ENCODE data around the gene YJU2. TPM values are rescaled to one million over a fixed set of nuclear protein-coding genes. Genes with fewer than 3 reads are reported as not detected.

Gene YJU2
- total RNA-seq, 1 experiment from 2014 or later, result 26.9 TPM

- no peaks in the 10 kb centered on the region for H3K9me2 ChIP-seq (ENCODE audit: insufficient read depth)
- BruUV-seq (replicated peaks), result no TSS peak
- H3K27ac ChIP-seq (ENCODE audit: low read depth, low read length), result no peak overlapping the region
- no peaks in the 10 kb centered on the region for H3K79me2 ChIP-seq (ENCODE audit: insufficient read depth, low read length)
- no peak overlapping the region for H2AFZ ChIP-seq (ENCODE audit: low read depth, low read length, poor library complexity, severe bottlenecking)
- no peak overlapping the region for H3K4me3 ChIP-seq (replicated peaks in 1 of 2; ENCODE audit: low read depth in 1 of 2, low read length in 2 of 2)
- intact Hi-C loops (cut with micrococcal nuclease), result no loop called here
- no peak overlapping the region for H3K9ac ChIP-seq (ENCODE audit: low read length)
- no peaks in the 10 kb centered on the region for H3K36me3 ChIP-seq (ENCODE audit: control insufficient read depth in 1 of 2, insufficient read depth in 2 of 2, low read length in 2 of 2)
- no peaks in the 10 kb centered on the region for H3K9me3 ChIP-seq (ENCODE audit: control insufficient read depth in 1 of 2, insufficient read depth in 1 of 2, low read depth in 1 of 2, low read length in 2 of 2)
- H4K20me1 ChIP-seq (ENCODE audit: insufficient read depth), result no peaks in the 10 kb centered on the region
- ATAC-seq, result no peak
- peaks cover 7 to 14% of the 10 kb centered on the region in 2 experiments; a peak in 3 of 4 replicates for H3K4me1 ChIP-seq (ENCODE audit: control insufficient read depth in 1 of 2, insufficient read depth in 2 of 2, low read length in 2 of 2)
- RAD21 ChIA-PET (ENCODE audit: low non-redundant PET in 1 of 2, low total read pairs in 2 of 2, uncharacterized antibody in 2 of 2, unreplicated experiment in 2 of 2), result no interaction called here
- POLR2A ChIA-PET, result no interaction called here
- CTCF ChIA-PET, result no interaction called here
- no peak overlapping the region for H3K4me2 ChIP-seq (ENCODE audit: low read length)
- no peak for DNase-seq (ENCODE audit: low read depth, low spot score)
- H3K27me3 ChIP-seq (ENCODE audit: insufficient read depth, low read length), result no peaks in the 10 kb centered on the region
- TF ChIP-seq, protein P1, sequence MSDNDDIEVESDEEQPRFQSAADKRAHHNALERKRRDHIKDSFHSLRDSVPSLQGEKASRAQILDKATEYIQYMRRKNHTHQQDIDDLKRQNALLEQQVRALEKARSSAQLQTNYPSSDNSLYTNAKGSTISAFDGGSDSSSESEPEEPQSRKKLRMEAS (IDR thresholded peaks at IDR 0.05), result no peak
- TF ChIP-seq JUND (IDR thresholded peaks at IDR 0.05), result no peak
- TF ChIP-seq SP1 (IDR thresholded peaks at IDR 0.05; ENCODE audit: low read depth), result no peak
- no peak for TF ChIP-seq EGR1 (IDR thresholded peaks at IDR 0.05; ENCODE audit: low read depth)
- TF ChIP-seq REST (IDR thresholded peaks at IDR 0.05; ENCODE audit: low read depth), result no peak
- no peak for TF ChIP-seq SIN3A (IDR thresholded peaks at IDR 0.05; ENCODE audit: low read depth)
- no peak for TF ChIP-seq CTCF (IDR thresholded peaks at IDR 0.05 in 2 of 3, conservative IDR thresholded peaks at IDR 0.05 in 1 of 3; ENCODE audit: borderline replicate concordance in 1 of 3, insufficient read depth in 1 of 3, low read depth in 2 of 3, low read length in 2 of 3)
- no peak for TF ChIP-seq YY1 (IDR thresholded peaks at IDR 0.05; ENCODE audit: extremely low read depth, insufficient replicate concordance, low read depth, low read length)
- TF ChIP-seq, protein P2, sequence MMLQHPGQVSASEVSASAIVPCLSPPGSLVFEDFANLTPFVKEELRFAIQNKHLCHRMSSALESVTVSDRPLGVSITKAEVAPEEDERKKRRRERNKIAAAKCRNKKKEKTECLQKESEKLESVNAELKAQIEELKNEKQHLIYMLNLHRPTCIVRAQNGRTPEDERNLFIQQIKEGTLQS (IDR thresholded peaks at IDR 0.05), result no peak
- no peak for TF ChIP-seq POLR2AphosphoS5 (IDR thresholded peaks at IDR 0.05; ENCODE audit: low read depth, low read length)
- no peak for TF ChIP-seq ZNF274 (IDR thresholded peaks at IDR 0.05; ENCODE audit: low read depth, low read length)
Measured at GRCh38 chr19:4291184-4291732, 44.4 kb downstream of the YJU2 start.
